Testis (tissue), 2 donors: Measurements from ENCODE around the gene SIX2.

ENCODE experiments used
- CTCF ChIP-seq, 3 experiments: fragments of 450-650 bp in 2 of 3; fragments of 200-600 bp in 1 of 3; sonication (generic) in 1 of 3; IDR thresholded peaks; one replicate each; pipeline ENCODE4 v1.5.1; 2016 to 2019; ENCODE audit warnings: antibody characterized with exemption in 3 of 3, mild to moderate bottlenecking in 2 of 3, moderate library complexity in 1 of 3
- POLR2A ChIP-seq: fragments of 450-650 bp; IDR thresholded peaks from one replicate; pipeline ENCODE4 v1.6.1; 2017; ENCODE audit warnings: antibody characterized with exemption, mild to moderate bottlenecking, moderate library complexity

GRCh38 chr2:45013229-45014015 lies 4.2 kb upstream of the SIX2 start:
- TF ChIP-seq CTCF (IDR thresholded peaks at IDR 0.05) (no peak), POLR2A (no peak)
